ENCODE results near the gene LGMN.

The LGMN gene

GRCh38 chr14:92740440-92740839 lies 8.0 kb downstream of the LGMN start:
- H3K9me3 ChIP-seq (ENCODE audit: control insufficient read depth, insufficient read depth, low read depth, low read length) = no peaks in the 10 kb centered on the region
- ChIA-PET POLR2A (no interaction called here), CTCF (interaction anchor here (0.7 kb wide), 1 partner anchor 1181 kb away, joined by 3 read pairs; no protein-coding TSS in a partner anchor)
- H3K36me3 ChIP-seq (ENCODE audit: control insufficient read depth in 2 of 2, insufficient read depth in 1 of 2, low read length in 2 of 2) = peaks cover 0 to 19% of the 10 kb centered on the region in 2 experiments; a peak in 2 of 3 replicates
- peaks cover 2% of the 10 kb centered on the region; the same call in 1 of the 2 replicates for H3K4me1 ChIP-seq (ENCODE audit: control insufficient read depth, insufficient read depth, low read length)
- no peak overlapping the region for H3K4me3 ChIP-seq (ENCODE audit: low read depth, low read length)
- no peak overlapping the region for H3K27ac ChIP-seq (ENCODE audit: extremely low read depth, low read depth, low read length)
- TF ChIP-seq PRDM2 (tag by site-specific recombination; IDR thresholded peaks at IDR 0.05; ENCODE audit: borderline replicate concordance) = no peak
- no peak for TF ChIP-seq ZNF341 (tag by site-specific recombination; IDR thresholded peaks at IDR 0.05; ENCODE audit: low read depth)
- TF ChIP-seq, protein P1, sequence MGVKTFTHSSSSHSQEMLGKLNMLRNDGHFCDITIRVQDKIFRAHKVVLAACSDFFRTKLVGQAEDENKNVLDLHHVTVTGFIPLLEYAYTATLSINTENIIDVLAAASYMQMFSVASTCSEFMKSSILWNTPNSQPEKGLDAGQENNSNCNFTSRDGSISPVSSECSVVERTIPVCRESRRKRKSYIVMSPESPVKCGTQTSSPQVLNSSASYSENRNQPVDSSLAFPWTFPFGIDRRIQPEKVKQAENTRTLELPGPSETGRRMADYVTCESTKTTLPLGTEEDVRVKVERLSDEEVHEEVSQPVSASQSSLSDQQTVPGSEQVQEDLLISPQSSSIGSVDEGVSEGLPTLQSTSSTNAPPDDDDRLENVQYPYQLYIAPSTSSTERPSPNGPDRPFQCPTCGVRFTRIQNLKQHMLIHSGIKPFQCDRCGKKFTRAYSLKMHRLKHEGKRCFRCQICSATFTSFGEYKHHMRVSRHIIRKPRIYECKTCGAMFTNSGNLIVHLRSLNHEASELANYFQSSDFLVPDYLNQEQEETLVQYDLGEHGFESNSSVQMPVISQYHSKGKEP (tag by site-specific recombination; IDR thresholded peaks at IDR 0.05) = no peak
- TF ChIP-seq ZNF561 (tag by site-specific recombination; IDR thresholded peaks at IDR 0.05; ENCODE audit: borderline replicate concordance) = no peak
- no peak for TF ChIP-seq ZEB2 (tag by site-specific recombination; IDR thresholded peaks at IDR 0.05)
- TF ChIP-seq ZNF391 (tag by site-specific recombination; IDR thresholded peaks at IDR 0.05; ENCODE audit: borderline replicate concordance, low read depth) = no peak
- no peak for TF ChIP-seq GFI1B (tag by site-specific recombination; IDR thresholded peaks at IDR 0.05)
- TF ChIP-seq SP7 (tag by site-specific recombination; IDR thresholded peaks at IDR 0.05) = no peak
- TF ChIP-seq ZNF747 (tag by site-specific recombination; IDR thresholded peaks at IDR 0.05) = no peak
- TF ChIP-seq KLF10 (tag by site-specific recombination; IDR thresholded peaks at IDR 0.05) = no peak
- no peak for TF ChIP-seq ZNF654 (tag by site-specific recombination; IDR thresholded peaks at IDR 0.05; ENCODE audit: low read depth)

DNA sequence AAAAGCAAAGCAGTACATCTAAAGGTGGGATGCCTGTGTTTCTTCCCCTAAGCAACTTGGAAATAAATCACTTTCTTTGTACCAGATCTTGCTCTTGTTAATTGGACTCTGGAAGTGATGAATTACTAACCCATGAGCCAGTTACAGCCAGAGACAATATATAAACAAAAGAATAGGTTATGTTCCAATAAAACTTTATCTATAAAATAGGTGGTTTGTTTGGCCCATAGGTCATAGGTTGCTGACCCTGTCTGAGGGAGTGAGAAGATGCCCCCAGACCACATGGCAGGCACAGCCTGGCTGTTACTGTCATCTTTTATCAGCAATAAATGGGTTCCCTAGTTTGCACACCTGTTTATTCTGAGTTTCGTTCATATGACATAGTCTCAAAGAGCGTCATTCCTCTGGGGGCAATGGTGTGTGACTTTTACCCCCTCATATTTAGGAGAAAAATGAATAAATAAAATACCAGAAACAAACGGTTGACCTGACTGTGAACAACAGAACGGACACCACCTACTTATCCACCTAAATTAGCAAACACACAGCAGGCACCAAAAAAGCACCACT lies 10.7 kb downstream of the LGMN start:
- Histone ChIP-seq H3K27ac (ENCODE audit: extremely low read depth, low read depth, low read length) (no peak overlapping the region), H3K36me3 (ENCODE audit: control insufficient read depth in 2 of 2, insufficient read depth in 1 of 2, low read length in 2 of 2) (peaks cover 0 to 18% of the 10 kb centered on the region in 2 experiments; a peak in 2 of 3 replicates), H3K9me3 (ENCODE audit: control insufficient read depth, insufficient read depth, low read depth, low read length) (no peaks in the 10 kb centered on the region), H3K4me1 (ENCODE audit: control insufficient read depth, insufficient read depth, low read length) (peaks cover 2% of the 10 kb centered on the region; the same call in 1 of the 2 replicates), H3K4me3 (ENCODE audit: low read depth, low read length) (no peak overlapping the region)
- POLR2A ChIA-PET = no interaction called here
- CTCF ChIA-PET = no interaction called here
- TF ChIP-seq WT1 (tag by site-specific recombination; IDR thresholded peaks at IDR 0.05) = no peak
- TF ChIP-seq ZNF561 (tag by site-specific recombination; IDR thresholded peaks at IDR 0.05; ENCODE audit: borderline replicate concordance) = no peak
- TF ChIP-seq, protein P2, sequence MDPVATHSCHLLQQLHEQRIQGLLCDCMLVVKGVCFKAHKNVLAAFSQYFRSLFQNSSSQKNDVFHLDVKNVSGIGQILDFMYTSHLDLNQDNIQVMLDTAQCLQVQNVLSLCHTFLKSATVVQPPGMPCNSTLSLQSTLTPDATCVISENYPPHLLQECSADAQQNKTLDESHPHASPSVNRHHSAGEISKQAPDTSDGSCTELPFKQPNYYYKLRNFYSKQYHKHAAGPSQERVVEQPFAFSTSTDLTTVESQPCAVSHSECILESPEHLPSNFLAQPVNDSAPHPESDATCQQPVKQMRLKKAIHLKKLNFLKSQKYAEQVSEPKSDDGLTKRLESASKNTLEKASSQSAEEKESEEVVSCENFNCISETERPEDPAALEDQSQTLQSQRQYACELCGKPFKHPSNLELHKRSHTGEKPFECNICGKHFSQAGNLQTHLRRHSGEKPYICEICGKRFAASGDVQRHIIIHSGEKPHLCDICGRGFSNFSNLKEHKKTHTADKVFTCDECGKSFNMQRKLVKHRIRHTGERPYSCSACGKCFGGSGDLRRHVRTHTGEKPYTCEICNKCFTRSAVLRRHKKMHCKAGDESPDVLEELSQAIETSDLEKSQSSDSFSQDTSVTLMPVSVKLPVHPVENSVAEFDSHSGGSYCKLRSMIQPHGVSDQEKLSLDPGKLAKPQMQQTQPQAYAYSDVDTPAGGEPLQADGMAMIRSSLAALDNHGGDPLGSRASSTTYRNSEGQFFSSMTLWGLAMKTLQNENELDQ (tag by site-specific recombination; IDR thresholded peaks at IDR 0.05; ENCODE audit: low read depth) = no peak
- TF ChIP-seq ZNF404 (tag by site-specific recombination; IDR thresholded peaks at IDR 0.05) = no peak
- TF ChIP-seq PRDM1 (tag by site-specific recombination; IDR thresholded peaks at IDR 0.05) = no peak
- peak; percentile 17; the same call in 1 of the 2 replicates for TF ChIP-seq FEZF1 (tag by site-specific recombination; IDR thresholded peaks at IDR 0.05)
- no peak for TF ChIP-seq ZFP37 (tag by site-specific recombination; IDR thresholded peaks at IDR 0.05)
- TF ChIP-seq, protein P3, sequence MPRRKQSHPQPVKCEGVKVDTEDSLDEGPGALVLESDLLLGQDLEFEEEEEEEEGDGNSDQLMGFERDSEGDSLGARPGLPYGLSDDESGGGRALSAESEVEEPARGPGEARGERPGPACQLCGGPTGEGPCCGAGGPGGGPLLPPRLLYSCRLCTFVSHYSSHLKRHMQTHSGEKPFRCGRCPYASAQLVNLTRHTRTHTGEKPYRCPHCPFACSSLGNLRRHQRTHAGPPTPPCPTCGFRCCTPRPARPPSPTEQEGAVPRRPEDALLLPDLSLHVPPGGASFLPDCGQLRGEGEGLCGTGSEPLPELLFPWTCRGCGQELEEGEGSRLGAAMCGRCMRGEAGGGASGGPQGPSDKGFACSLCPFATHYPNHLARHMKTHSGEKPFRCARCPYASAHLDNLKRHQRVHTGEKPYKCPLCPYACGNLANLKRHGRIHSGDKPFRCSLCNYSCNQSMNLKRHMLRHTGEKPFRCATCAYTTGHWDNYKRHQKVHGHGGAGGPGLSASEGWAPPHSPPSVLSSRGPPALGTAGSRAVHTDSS (tag by site-specific recombination; IDR thresholded peaks at IDR 0.05) = no peak

Measured in HEK293 (cell line).